Smooth muscle cell of the brain vasculature (primary cell): ENCODE results near the gene GPHN.
"Not testable (repeated sequence)": the region's sequence is repeated elsewhere in the genome, so short reads cannot be mapped to it uniquely, and the experiment has no call there.

Experiments used
- DNase-seq: peaks from one replicate; pipeline ENCODE4 v3.0.0-alpha.2; 2012; ENCODE audit warnings: low read depth, low spot score

The GPHN gene

DNA sequence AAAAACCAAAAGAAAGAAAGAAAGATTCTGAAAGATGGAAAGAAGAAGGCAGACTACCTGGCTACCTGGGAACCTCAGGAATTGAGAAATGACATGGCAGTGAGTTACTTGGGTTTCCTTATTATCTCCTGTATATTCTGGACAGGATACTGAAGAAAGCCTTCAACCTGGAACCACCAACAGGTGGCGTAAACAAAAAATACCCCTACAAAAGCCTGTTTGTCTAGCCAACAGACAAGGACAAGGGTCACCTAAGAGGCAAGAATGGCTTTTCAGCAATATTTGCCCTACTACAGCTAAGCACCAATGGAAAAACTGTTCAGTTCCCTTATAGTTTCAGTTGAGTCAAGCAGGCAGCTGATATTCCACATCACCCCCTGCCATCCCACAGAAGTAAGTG, 274.9 kb downstream of the GPHN start:
- no peak for DNase-seq

DNA sequence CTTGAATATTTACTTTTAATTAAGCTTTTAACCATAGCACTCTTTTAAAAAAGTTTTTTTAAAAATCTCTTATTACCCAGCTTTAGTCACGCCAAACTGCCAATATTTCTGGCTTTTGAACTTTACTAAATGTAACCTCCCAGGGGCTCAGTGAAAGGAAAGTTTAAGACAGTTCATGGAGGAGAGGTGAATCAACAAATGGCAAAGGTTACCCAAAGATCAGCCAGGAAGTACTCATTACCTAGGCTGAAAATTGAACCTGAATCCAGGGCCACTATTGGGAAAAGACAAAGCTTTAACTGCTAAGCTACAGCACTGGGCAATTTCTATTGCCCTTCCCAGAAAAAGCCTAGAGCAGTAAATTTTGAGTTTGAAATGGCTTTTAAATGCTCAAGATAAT, 282.2 kb downstream of the GPHN start:
- DNase-seq: no peak

DNA sequence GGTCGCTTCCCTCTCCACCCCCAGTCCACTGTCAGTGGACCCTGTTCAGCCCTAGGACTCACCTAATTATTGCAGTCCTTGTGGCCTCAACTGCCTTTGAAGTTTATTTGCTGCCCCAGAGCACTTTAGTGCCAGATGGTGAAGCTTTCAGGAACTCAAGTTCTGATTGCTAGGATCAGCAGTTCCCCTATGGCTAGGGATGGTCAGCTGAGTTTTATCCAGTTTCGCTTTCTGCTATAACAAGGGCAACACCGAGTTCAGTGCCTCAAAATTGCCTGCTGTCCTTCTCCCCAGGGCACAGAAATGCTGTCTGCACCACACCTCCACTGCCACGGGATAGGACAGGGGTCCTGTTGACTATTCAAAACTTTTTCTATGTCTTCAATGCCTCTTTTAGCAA, 295.0 kb downstream of the GPHN start:
- DNase-seq: no peak

DNA sequence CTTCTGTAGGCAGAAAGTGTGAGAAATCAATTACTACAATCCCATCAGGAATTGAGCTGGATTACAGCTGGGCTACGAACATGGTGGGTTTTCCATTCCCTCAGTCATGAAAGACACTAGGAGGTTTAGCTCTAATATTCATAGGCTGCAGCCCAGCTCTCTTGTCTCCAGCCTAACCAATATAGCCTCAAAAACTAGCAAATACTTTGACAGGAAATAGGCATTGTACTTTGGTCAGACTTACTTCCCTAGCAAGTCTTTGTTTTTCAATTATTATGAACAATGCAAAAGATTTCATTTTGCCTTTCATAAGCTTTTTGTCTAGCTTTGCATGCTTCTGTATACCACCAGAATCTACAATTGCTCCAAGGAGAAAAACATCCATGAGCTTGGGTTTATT, 296.2 kb downstream of the GPHN start:
- DNase-seq: no peak

DNA sequence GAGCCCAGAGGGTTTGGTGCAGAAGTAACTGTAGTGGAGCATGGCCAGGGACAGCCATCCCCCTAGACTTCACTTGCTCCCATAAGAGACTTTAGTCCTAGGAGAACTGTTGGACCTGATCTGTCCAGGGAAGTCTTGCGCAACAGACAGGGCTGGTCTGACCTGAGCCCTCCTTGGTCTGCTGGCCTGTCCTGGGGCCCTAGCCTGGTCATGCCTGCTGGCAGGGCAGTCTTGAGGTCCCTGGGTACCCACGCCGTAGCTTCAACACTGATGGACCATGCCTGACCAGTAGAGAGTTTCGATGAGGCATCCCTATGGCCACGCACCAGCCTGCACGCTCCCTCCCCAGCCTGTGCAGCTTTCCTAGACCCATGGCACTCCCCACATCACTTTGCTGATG, 305.7 kb downstream of the GPHN start:
- no peak for DNase-seq

DNA sequence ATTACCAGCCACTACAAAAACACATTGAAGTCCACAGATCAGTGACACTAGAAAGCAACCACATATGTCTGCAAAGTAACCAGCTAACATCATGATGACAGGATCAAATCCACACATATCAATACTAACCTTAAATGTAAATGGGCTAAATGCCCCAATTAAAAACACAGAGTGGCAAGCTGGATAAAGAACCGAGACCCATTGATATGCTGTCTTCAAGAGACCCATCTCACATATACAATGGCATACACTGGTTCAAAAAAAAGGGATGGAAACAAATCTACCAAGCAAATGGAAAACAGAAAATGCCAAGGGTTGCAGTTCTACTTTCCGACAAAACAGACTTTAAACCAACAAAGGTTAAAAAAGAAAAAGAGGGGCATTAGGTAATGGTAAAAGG, 307.7 kb downstream of the GPHN start:
- no peak for DNase-seq

DNA sequence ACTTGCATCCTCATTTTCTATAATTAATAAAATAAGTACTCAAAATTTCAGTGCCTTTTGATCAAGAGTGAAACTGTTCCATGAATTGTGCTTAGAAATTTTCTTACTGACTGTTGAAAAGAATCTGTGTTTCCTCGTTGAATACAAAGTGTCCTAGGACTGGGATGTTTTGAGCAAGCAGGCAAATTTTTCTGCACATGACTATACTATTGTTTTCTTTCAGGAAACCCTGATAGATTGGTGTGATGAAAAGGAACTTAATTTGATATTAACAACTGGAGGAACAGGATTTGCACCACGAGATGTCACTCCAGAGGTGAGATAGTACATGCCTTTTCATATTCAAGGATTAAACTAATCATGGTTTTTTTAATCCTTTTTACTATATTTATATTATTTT, 316.3 kb downstream of the GPHN start:
- DNase-seq: no peak

DNA sequence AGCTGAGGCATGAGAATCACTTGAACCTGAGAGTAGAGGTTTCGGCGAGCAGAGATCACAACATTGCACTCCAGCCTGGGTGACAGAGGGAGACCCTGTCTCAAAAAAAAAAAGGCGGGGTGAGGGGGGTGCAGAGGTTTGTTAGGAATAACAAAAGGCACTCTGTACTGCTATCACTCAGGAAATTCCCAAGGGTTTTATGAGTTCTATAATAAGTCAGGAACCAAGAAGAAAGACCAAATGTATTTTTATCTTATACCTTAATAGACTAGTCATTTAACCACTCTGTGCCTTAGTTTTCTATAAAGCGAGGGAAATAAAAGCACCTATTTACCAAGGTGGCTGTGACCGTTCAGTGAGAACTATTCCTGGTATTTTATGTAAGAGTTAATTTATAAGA, 319.2 kb downstream of the GPHN start:
- no peak for DNase-seq

DNA sequence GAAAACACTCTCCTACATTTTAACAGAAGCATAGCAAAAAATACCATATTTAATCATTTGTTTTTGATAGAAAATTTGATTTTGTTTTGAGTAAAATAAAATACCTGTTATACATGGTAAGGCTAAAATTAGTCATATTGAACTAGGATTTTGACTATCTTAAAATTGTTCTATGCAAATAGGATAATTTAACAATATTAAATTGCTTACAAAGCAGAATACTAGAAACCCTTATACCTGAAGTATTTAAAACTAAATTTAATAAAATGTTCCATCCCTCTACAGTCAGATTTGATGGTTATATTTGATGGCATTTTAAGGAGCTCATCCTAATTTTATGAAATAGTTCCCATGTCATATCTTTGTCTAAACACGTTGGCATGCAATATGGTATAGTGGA, 323.2 kb downstream of the GPHN start:
- DNase-seq: no peak

DNA sequence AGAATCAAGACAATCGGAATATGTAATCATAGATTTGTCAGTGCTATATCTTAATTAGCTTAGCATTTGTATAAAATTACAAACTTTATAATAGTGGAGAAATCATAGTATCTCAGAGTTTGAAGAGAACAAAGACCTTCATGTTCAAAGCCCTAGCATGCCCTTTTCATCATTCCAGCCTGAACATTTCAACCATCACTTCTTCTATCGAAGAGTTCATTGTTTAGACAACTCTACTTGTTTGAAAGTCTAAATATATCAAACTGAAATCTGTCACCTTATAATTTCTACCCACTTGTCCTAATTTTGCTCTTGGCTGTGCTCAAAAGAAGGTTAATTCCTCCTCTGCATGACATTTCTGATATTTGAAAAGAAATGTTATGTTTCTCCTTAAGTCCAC, 325.9 kb downstream of the GPHN start:
- no peak for DNase-seq

DNA sequence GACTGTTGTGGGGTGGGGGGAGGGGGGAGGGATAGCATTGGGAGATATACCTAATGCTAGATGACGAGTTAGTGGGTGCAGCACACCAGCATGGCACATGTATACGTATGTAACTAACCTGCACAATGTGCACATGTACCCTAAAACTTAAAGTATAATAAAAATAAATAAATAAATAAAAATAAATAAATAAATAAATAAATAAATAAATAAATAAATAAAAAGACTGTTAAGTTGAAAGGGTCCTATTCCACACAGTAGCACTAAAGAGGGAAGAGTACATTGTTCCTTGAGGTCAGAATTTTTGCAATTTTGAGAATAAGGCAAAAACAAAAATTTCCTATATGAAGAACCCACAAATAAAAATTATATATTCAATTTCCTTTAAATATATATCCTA, 329.5 kb downstream of the GPHN start:
- DNase-seq: not testable (repeated sequence)

DNA sequence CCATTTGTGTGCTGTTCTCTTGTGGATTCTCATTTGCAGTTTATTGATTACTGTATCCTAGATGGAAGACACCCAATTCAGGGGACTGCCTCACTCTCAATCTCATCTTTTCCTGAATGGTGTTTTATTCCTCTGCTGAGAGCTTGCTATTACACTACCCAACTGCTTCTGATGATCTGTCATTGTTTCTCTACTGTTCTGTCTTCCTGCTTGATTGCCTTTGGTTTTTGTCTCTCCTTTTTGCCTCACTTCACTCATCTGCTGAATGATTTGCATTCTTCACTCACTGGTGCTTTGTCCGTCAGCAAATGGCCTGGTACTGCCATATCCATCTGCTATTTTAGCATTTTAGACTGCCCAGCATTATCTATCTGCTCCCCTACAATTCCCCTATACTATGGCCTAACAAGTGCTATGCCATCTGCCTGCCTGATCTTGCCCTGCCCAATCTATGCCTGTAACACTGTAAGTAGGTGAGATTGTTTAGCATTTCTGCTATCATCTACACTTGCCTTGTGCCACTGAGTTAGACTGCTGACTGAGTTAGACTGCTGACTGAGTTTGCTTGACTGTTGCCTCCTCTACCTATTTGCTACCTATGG, 335.1 kb downstream of the GPHN start:
- DNase-seq: no peak

DNA sequence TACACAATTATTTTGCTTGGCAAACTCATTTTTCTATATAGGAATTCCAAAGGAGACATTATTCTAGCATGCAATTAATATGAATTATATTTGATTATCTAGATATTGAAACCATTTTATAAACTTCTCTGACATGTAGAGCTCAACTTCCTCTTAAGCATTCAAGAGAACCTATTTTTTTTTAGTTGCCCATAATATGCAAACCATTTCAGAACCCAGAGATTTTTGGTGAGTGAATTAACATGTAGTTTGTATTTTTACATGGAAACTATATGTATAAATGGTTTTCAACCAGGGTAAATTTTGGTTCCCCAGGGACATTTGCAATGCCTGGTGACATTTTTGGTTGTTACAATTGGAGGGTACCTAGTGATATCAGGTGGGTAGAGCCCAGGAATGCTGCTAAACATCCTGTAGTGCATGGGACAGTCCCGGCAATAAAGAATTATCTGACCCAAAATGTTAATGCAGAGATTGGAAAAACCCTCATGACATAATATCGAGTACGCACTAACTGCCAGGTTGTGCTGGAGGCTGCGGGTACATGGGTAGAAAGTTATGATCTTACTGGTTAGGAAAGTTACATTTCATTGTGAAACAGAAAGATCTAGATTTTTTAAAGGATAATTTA, 342.4 kb downstream of the GPHN start:
- no peak for DNase-seq

DNA sequence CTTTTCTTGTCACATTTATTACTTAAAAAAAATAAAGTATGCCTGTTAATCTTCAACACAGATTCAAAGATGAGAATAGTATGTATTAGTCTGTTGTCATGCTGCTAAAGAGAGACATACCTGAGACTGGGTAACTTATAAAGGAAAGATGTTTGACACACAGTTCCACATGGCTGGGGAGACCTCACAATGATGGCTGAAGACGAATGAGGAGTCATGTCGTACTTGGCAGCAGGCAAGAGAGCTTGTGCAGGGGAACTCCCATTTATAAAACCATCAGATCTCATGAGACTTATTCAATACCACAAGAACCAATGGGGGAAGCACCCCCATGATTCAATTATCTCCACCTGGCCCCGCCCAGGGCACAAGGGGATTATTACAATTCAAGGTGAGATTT, 345.4 kb downstream of the GPHN start:
- DNase-seq: no peak

DNA sequence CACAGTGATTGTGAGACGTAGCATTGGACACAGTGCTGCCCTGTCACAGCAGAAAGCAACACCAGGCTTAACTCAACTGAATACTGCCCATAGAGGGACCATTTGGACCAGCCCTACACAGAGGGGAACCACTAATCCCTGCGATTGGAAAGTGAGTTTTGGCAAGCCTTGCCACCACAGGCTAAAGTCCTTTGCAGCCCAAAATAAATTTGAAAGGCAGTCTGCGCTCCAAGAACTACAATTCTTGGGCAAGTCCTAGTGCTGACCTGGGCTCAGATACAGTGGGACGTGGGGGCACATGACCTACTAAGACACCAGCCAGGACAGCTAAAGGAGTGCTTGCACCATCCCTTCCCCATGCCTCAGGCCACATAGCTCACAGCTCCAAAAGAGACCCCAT, 349.9 kb downstream of the GPHN start:
- DNase-seq: no peak

DNA sequence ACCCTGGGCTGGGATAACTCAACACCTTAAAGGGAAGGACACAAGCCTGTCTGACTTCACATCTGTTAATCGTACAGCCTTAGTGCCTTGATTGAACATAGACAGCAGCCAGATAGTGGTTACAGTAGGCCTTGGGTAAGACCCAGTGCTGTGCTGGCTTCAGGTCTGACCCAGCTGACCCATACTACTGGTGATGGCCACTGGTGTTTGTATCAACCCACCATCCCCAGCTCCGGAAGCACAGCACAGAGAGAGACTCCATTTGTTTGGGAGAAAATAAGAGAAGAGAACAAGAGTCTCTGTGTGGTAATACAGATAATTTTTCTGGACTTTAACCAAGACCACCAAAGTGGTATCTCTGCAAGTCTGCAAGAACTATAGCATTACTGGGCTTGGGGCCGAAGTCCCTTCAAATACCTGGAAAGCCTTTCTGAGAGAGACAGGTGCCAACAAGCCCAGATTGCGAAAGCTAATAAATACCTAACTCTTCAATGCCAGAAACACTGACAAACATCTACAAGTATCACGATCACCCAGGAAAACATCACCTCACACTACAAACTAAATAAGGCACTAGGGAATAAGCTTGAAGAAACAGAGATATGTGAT, 351.2 kb downstream of the GPHN start:
- no peak for DNase-seq

DNA sequence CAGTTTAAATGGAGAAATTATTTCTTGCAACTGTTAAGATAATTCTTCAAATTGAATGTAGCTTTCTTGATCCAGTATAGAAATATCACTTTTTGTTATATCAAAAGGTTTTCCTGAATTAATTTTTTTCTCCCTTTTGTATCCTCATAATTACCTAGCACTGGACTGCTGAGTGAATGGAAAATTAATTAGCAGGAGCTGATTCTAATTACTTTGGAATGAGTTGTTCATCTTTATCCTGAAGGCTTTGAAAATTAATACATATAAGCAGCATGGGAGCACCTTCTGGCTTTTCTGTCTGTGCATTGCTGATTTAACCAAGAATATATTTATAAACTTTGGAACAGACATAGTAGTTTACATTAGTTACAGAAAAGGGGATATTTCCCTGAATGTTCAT, 373.6 kb downstream of the GPHN start:
- DNase-seq: no peak

DNA sequence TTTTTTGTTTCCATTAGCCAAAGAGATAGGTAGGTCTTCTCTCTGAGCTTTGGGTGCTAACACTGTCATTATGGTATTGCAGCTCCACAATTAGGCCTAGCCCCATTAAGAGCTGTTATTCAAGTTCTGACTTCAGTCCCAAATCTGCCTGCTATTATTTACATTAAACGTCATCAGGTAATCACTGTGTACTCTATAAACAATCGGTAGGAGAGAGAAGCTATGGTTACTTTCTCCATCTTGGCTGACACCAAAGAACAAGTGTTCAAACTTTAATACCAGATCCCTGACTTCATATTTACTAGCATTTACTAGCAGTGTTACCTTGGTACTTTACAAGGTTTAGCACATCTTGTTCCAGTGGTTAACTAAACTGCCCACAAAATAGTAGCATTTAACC, 376.2 kb downstream of the GPHN start:
- no peak for DNase-seq

DNA sequence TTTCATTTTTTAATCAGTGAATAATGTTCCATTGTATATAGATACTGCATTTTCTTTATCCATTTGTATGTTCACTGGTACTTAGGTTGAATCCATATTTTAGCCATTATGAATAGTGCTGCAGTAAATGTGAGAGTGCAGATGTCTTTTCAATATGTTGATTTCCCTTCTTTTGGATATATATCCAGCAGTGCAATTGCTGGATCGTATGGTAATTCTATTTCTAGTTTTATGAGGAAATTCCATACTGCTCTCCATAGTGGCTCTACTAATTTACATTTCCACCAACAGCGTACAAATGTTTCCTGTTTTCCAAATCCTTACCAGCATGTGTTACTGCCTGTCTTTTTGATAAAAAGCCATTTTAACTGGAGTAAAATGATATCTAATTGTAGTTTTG, 392.8 kb downstream of the GPHN start:
- DNase-seq: no peak

DNA sequence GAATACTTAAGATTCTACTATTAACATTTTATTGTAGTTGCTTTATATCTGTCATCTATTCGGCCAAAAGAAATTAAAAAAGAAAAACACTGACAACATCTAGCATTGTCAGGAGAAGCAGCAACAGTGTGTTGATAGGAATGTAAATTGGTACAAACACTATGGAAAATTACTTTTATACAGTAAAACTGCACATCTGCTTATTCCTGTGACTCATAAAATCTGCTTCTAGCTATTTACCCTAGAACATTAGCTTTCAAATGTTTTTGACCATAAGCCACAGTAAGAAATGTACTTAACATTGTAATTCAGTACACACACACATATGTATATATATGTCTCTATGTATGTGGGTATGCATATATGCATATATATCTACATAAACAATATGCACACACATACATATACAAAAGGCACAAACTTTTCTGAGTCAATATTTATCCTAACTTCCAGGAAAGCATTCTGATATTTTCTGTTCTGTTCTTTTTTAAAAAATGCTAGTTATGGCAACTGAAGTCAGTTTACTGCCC, 402.4 kb downstream of the GPHN start:
- DNase-seq: no peak

DNA sequence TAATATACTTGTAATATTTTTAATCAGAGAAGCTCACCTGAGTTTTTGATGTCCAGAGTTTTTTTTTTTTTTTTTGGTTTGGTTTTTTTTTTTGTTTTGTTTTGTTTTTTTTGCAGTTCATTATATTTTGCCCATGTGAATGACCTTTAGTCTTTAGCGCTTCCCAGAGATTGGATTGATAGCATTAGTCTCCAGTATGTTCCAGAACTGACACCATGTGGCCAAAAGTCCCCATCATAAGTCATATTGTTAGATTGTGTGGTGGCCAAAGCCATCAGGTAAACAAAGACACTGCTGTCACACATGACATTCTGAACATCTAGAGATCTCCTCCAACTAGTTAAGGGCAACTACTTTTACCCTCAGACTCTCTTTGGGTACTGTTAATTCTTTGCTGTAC, 408.5 kb downstream of the GPHN start:
- no peak for DNase-seq

DNA sequence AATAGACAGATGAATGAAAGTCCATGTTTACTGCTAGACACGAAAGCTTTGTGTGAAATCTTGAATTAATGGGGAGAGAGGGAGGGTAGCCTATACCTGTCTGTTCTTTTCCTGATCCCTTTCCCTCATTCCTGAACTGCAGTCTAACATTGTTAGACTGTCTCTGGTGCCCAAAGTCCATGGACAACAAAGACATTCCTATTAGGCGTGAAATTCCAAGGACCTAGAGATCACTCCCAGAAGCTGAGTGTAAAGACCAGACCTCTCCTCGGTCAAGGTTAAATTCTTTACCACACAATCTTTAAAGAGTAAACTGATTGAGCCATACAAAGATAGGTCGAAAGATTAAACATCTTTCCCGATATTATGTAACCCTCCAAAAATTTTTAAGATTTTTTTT, 410.6 kb downstream of the GPHN start:
- DNase-seq: no peak

DNA sequence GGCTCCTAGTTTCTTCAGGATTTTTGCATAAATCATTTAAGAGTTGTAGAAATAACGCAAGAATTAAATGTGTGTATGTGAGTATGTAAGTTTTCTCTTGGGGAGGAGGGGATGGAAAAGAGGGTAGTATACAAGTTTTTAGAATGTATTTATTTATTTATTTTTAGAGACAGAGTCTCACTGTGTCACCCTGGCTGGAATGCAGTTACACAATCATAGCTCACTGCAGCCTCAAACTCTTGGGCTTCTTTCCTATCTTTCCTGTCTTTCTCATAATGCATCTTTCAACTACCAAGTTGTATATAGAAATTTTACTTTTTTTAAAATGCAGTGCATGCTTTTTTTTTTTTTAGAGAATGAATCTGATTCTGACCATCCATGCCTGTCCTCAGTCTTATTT, 412.2 kb downstream of the GPHN start:
- DNase-seq: no peak
